DOHH2 (cell line): Measurements from ENCODE around the gene GATD1.

ENCODE experiments used
- CTCF ChIP-seq: fragments of 200-600 bp; sonication (generic); IDR thresholded peaks from one replicate; pipeline ENCODE4 v1.5.1; 2014; ENCODE audit warnings: antibody characterized with exemption, mild to moderate bottlenecking, low read depth, low read length; ENCODE audit not compliant: poor library complexity, severe bottlenecking
- EZH2phosphoT487 ChIP-seq: fragments of 200-600 bp; sonication (generic); IDR thresholded peaks from 2 replicates; pipeline ENCODE4 v1.6.1; 2017; ENCODE audit warnings: borderline replicate concordance, mild to moderate bottlenecking, antibody characterized with exemption, low read length, moderate library complexity, mixed read lengths

DNA sequence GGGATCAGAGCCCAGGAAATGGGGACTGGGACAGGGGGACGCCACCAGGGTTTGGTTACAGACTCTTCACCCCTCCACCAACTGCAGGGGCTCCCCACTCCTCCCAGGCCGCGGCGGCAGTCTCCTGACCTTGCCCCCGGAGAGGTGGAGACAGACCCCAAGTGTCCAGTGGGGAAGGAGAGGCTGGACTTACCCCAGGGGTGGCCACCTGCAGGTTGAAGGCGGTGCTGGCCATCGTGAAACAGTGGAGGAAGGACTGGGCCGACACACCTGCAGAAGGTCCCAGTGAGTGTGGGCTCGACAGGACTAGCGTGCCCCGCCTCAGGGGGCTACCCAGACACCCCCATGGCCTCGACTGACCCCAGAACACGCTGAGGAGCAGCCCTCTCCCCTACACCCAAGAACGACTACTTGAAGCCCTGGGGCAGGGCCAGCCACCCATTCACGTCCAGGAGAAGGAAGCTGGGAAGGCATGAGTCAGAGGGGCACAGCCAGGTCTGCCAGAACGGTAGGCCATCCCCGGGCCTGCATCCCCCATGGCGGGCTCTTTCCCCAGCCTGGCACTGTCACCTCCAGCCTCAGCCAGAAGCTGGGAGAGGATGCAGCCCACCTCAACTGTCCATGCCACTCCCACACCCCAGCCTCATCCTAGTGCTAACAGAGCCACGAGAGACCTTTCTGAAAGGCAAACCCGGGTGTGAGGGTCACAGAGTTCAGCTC, 2.3 kb downstream of the GATD1 start:
- no peak for TF ChIP-seq CTCF
- TF ChIP-seq EZH2phosphoT487: no peak
